HepG2 (cell line): ENCODE measurements around the gene OGFOD3. TPM values are rescaled to one million over a fixed set of nuclear protein-coding genes. Genes with fewer than 3 reads are reported as not detected.

Source experiments
- BHLHE40 ChIP-seq: IDR thresholded peaks from 2 replicates; pipeline ENCODE4 v1.6.1; 2011; ENCODE audit warnings: low read length, improper control_type of control experiment
- CAMTA2 ChIP-seq: sonication (generic); formaldehyde crosslinking; IDR thresholded peaks from 2 replicates; pipeline ENCODE4 v1.4.0; 2020; ENCODE audit warnings: mild to moderate bottlenecking, missing genetic modification reagents, borderline replicate concordance
- CHCHD3 ChIP-seq: sonication (generic); formaldehyde crosslinking; IDR thresholded peaks from 2 replicates; pipeline ENCODE4 v1.8.0; 2022; ENCODE audit warnings: mild to moderate bottlenecking, missing genetic modification reagents, moderate library complexity
- CHD4 ChIP-seq: fragments of 200-600 bp; sonication (generic); IDR thresholded peaks from 2 replicates; pipeline ENCODE4 v1.7.0; 2017; ENCODE audit warnings: mild to moderate bottlenecking, low read length, borderline replicate concordance
- HES4 ChIP-seq: sonication (generic); formaldehyde crosslinking; IDR thresholded peaks from 2 replicates; pipeline ENCODE4 v1.9.0; 2021; ENCODE audit warnings: mild to moderate bottlenecking, missing genetic modification reagents, borderline replicate concordance
- MED8 ChIP-seq: sonication (generic); formaldehyde crosslinking; IDR thresholded peaks from 2 replicates; pipeline ENCODE4 v1.8.1; 2023; ENCODE audit warnings: mild to moderate bottlenecking, missing genetic modification reagents; ENCODE audit not compliant: insufficient replicate concordance
- MXI1 ChIP-seq: IDR thresholded peaks from 3 replicates; pipeline ENCODE4 v1.6.1; 2012; ENCODE audit warnings: low read depth, low read length, inconsistent platforms, borderline replicate concordance
- RBM39 ChIP-seq: fragments of 200-400 bp; formaldehyde crosslinking; IDR thresholded peaks from one replicate; pipeline ENCODE4 v1.6.1; 2018; ENCODE audit warnings: antibody characterized with exemption, mild to moderate bottlenecking, low read depth, low read length; ENCODE audit not compliant: poor library complexity, severe bottlenecking
- SAP130 ChIP-seq: IDR thresholded peaks from 2 replicates; pipeline ENCODE4 v1.6.1; 2016; ENCODE audit warnings: low read depth
- SMAD1 ChIP-seq: sonication (generic); formaldehyde crosslinking; IDR thresholded peaks from 2 replicates; pipeline ENCODE4 v1.4.0; 2020; ENCODE audit warnings: missing genetic modification reagents, low read depth, mild to moderate bottlenecking, borderline replicate concordance
- TBX2 ChIP-seq: sonication (generic); formaldehyde crosslinking; IDR thresholded peaks from 2 replicates; pipeline ENCODE4 v1.5.0; 2020; ENCODE audit warnings: missing genetic modification reagents, mild to moderate bottlenecking, borderline replicate concordance
- THAP9 ChIP-seq: sonication (generic); formaldehyde crosslinking; IDR thresholded peaks from 2 replicates; pipeline ENCODE4; 2020; ENCODE audit warnings: missing genetic modification reagents, mild to moderate bottlenecking, borderline replicate concordance
- TP53 ChIP-seq: sonication (generic); formaldehyde crosslinking; conservative IDR thresholded peaks from 2 replicates; pipeline ENCODE4 v1.4.0; 2020; ENCODE audit warnings: missing genetic modification reagents
- ZFX ChIP-seq: sonication (generic); formaldehyde crosslinking; IDR thresholded peaks from 2 replicates; pipeline ENCODE4 v1.4.0; 2020; ENCODE audit warnings: mild to moderate bottlenecking, low read depth, missing genetic modification reagents, moderate library complexity
- ZMAT3 ChIP-seq: sonication (generic); formaldehyde crosslinking; conservative IDR thresholded peaks from 2 replicates; pipeline ENCODE4 v1.7.0; 2021; ENCODE audit warnings: missing genetic modification reagents
- ZNF234 ChIP-seq: sonication (generic); formaldehyde crosslinking; conservative IDR thresholded peaks from 2 replicates; pipeline ENCODE4 v1.5.1; 2020; ENCODE audit warnings: mild to moderate bottlenecking, missing genetic modification reagents
- ZNF513 ChIP-seq: sonication (generic); formaldehyde crosslinking; conservative IDR thresholded peaks from 2 replicates; pipeline ENCODE4 v1.5.0; 2020; ENCODE audit warnings: missing genetic modification reagents
- ZNF609 ChIP-seq: sonication (generic); formaldehyde crosslinking; IDR thresholded peaks from 2 replicates; pipeline ENCODE4 v1.4.0; 2020; ENCODE audit warnings: mild to moderate bottlenecking, missing genetic modification reagents, borderline replicate concordance
- ZNF775 ChIP-seq: sonication (generic); formaldehyde crosslinking; IDR thresholded peaks from 2 replicates; pipeline ENCODE4 v1.4.0; 2020; ENCODE audit warnings: missing genetic modification reagents, mild to moderate bottlenecking, moderate library complexity, borderline replicate concordance
- polyA plus RNA-seq, 8 experiments: library from polyadenylated mRNA; depleted of rRNA in 3 of 8; stranded (reverse) in 7 of 8; unstranded in 1 of 8; fragments of >200 nt; fragmentation: Illumina TruSeq in 4 of 8; extraction: Trizol in 4 of 8; gene quantifications; 2 replicates each; pipeline versions ENCODE4 v1.2.1 to v1.2.3, GENCODE V29; 2011 to 2016; ENCODE audit warnings: low read depth in 4 of 8, missing spikeins in 1 of 8, mixed read lengths in 1 of 8; ENCODE audit not compliant: insufficient read depth in 1 of 8
- total RNA-seq, 5 experiments: library from RNA; depleted of rRNA; stranded (reverse); fragments of >200 nt; fragmentation: Illumina TruSeq; extraction: Trizol; gene quantifications; 2 replicates each; pipeline ENCODE4 v1.2.3, GENCODE V29; 2016; ENCODE audit warnings: low read depth in 1 of 5

Gene OGFOD3
- total and polyA plus RNA-seq, 2 of the 13 experiments (the other 11 are each of a cell fraction or from before 2014, with no cell fraction given) = 40.0 to 42.1 TPM

GRCh38 chr17:82351713-82352488 is 66.5 kb downstream of the OGFOD3 start (continued):
- no peak for TF ChIP-seq CAMTA2 (CRISPR knock-in tag)
- TF ChIP-seq CHCHD3 (CRISPR knock-in tag) = 0 out of 2 replicates have a peak, but pooled peaks have one; percentile 24
- TF ChIP-seq TP53 (CRISPR knock-in tag) = 0 out of 2 replicates have a peak, but pooled peaks have one; percentile 46
- peak; percentile 72 for TF ChIP-seq ZFX (CRISPR knock-in tag)
- no peak for TF ChIP-seq CHD4
- TF ChIP-seq MED8 (CRISPR knock-in tag) = peak; percentile 35
- TF ChIP-seq TBX2 (CRISPR knock-in tag) = peak; percentile 29; the same call in 1 of the 2 replicates
- TF ChIP-seq MXI1 = peak; percentile 42; the same call in 1 of the 3 replicates
- 0 out of 2 replicates have a peak, but pooled peaks have one; percentile 35 for TF ChIP-seq ZMAT3
- no peak for TF ChIP-seq ZNF234 (CRISPR knock-in tag)
- peak; percentile 51; the same call in 1 of the 2 replicates for TF ChIP-seq HES4 (CRISPR knock-in tag)
- TF ChIP-seq SMAD1 (CRISPR knock-in tag) = 0 out of 2 replicates have a peak, but pooled peaks have one; percentile 74
- peak; percentile 74 for TF ChIP-seq SAP130 (CRISPR knock-in tag)
- peak; percentile 70 for TF ChIP-seq ZNF609
- TF ChIP-seq RBM39 = peak; percentile 86
- TF ChIP-seq BHLHE40 = peak; percentile 53; the same call in 1 of the 2 replicates
- peak; percentile 53 for TF ChIP-seq THAP9 (CRISPR knock-in tag)
- no peak; the same call in 1 of the 2 replicates for TF ChIP-seq ZNF513 (CRISPR knock-in tag)
- TF ChIP-seq ZNF775 = 0 out of 2 replicates have a peak, but pooled peaks have one; percentile 59
